HEK293 (cell line): ENCODE results near the gene AIMP2.
A peak's percentile ranks its signal among the peaks of the same experiment; 100 is the strongest.

Experiments
- CTCF ChIA-PET: fragments of 350-600 bp; formaldehyde crosslinking; extraction: SDS; loops from one replicate; lab custom pipeline; 2021; ENCODE audit warnings: antibody characterized with exemption; lab: Yijun Ruan, JAX
- POLR2A ChIA-PET: fragments of 300-600 bp; formaldehyde crosslinking; extraction: SDS; loops from one replicate; lab custom pipeline; 2020; ENCODE audit warnings: antibody characterized with exemption, inconsistent platforms; lab: Yijun Ruan, JAX
- H3K27ac ChIP-seq: fragments of 200-500 bp; sonication (Bioruptor generic); 2 replicates; pipeline ENCODE4 v1.5.1; 2014; ENCODE audit warnings: low read depth, low read length, control low read depth, inconsistent platforms; ENCODE audit errors: extremely low read depth
- H3K36me3 ChIP-seq, 2 experiments: fragments of 200-500 bp in 1 of 2; sonication (Bioruptor generic) in 1 of 2; 1 replicate in 1 of 2; 2 replicates in 1 of 2; pipeline ENCODE4 v1.5.1; 2014 to 2017; ENCODE audit warnings: inconsistent platforms in 2 of 2, low read length in 2 of 2; ENCODE audit not compliant: control insufficient read depth in 2 of 2, insufficient read depth in 1 of 2
- H3K4me1 ChIP-seq: fragments of 200-500 bp; sonication (Bioruptor generic); 2 replicates; pipeline ENCODE4 v1.5.1; 2014; ENCODE audit warnings: mild to moderate bottlenecking, low read length, inconsistent platforms; ENCODE audit not compliant: control insufficient read depth, insufficient read depth
- H3K4me3 ChIP-seq: 2 replicates; pipeline ENCODE4 v1.5.1; 2011; ENCODE audit warnings: low read depth, mild to moderate bottlenecking, control low read depth, low read length, moderate library complexity
- H3K9me3 ChIP-seq: fragments of 200-500 bp; sonication (Bioruptor generic); 2 replicates; pipeline ENCODE4 v1.5.1; 2014; ENCODE audit warnings: low read depth, low read length, inconsistent platforms; ENCODE audit not compliant: control insufficient read depth, insufficient read depth
- FEZF1 ChIP-seq: fragments of 450-650 bp; formaldehyde crosslinking; IDR thresholded peaks from 2 replicates; pipeline ENCODE4 v1.5.1; 2016; ENCODE audit warnings: missing biosample characterization, missing genetic modification characterization
- KLF17 ChIP-seq: fragments of 450-650 bp; formaldehyde crosslinking; IDR thresholded peaks from 2 replicates; pipeline ENCODE4 v1.5.1; 2016; ENCODE audit warnings: missing biosample characterization, missing genetic modification characterization
- PRDM6 ChIP-seq: fragments of 450-650 bp; formaldehyde crosslinking; IDR thresholded peaks from 2 replicates; pipeline ENCODE4 v1.5.1; 2017; ENCODE audit warnings: missing biosample characterization, missing genetic modification characterization
- RBAK ChIP-seq: fragments of 450-650 bp; formaldehyde crosslinking; IDR thresholded peaks from 2 replicates; pipeline ENCODE4 v1.5.1; 2016; ENCODE audit warnings: missing biosample characterization, missing genetic modification characterization
- REPIN1 ChIP-seq: fragments of 450-650 bp; formaldehyde crosslinking; IDR thresholded peaks from 2 replicates; pipeline ENCODE4 v1.5.1; 2017; ENCODE audit warnings: missing biosample characterization, missing genetic modification characterization, low read depth
- SALL2 ChIP-seq: fragments of 450-650 bp; formaldehyde crosslinking; IDR thresholded peaks from 2 replicates; pipeline ENCODE4 v1.5.0; 2017; ENCODE audit warnings: missing biosample characterization, mild to moderate bottlenecking, missing genetic modification characterization, borderline replicate concordance
- SCRT2 ChIP-seq: fragments of 450-650 bp; formaldehyde crosslinking; IDR thresholded peaks from 2 replicates; pipeline ENCODE4 v1.5.1; 2016; ENCODE audit warnings: missing biosample characterization, missing genetic modification characterization
- ZBTB49 ChIP-seq: fragments of 450-650 bp; formaldehyde crosslinking; IDR thresholded peaks from 2 replicates; pipeline ENCODE4 v1.5.1; 2016; ENCODE audit warnings: missing biosample characterization, missing genetic modification characterization, low read depth
- ZFHX2 ChIP-seq: fragments of 450-650 bp; formaldehyde crosslinking; conservative IDR thresholded peaks from 2 replicates; pipeline ENCODE4 v1.5.1; 2016; ENCODE audit warnings: missing biosample characterization, missing genetic modification characterization
- ZFP37 ChIP-seq: fragments of 450-650 bp; formaldehyde crosslinking; IDR thresholded peaks from 2 replicates; pipeline ENCODE4 v1.5.1; 2016; ENCODE audit warnings: missing biosample characterization, missing genetic modification characterization
- ZNF114 ChIP-seq: fragments of 450-650 bp; formaldehyde crosslinking; IDR thresholded peaks from 2 replicates; pipeline ENCODE4 v1.5.0; 2017; ENCODE audit warnings: missing biosample characterization, missing genetic modification characterization
- ZNF138 ChIP-seq: fragments of 450-650 bp; formaldehyde crosslinking; IDR thresholded peaks from 2 replicates; pipeline ENCODE4 v1.5.1; 2016; ENCODE audit warnings: missing biosample characterization, missing genetic modification characterization, borderline replicate concordance
- ZNF157 ChIP-seq: fragments of 450-650 bp; formaldehyde crosslinking; IDR thresholded peaks from 2 replicates; pipeline ENCODE4 v1.5.1; 2016; ENCODE audit warnings: missing biosample characterization, missing genetic modification characterization
- ZNF221 ChIP-seq: fragments of 450-650 bp; formaldehyde crosslinking; IDR thresholded peaks from 2 replicates; pipeline ENCODE4 v1.5.1; 2017; ENCODE audit warnings: missing biosample characterization, missing genetic modification characterization, borderline replicate concordance
- ZNF274 ChIP-seq, 2 experiments: fragments of 200-500 bp in 1 of 2; fragments of 450-650 bp in 1 of 2; sonication (Bioruptor generic) in 1 of 2; formaldehyde crosslinking in 1 of 2; IDR thresholded peaks; 2 replicates each; pipeline versions ENCODE4 v1.5.1 to v1.6.1; 2014 to 2016; ENCODE audit warnings: borderline replicate concordance in 1 of 2, inconsistent platforms in 1 of 2, low read length in 1 of 2, missing biosample characterization in 1 of 2, missing genetic modification characterization in 1 of 2
- ZNF354C ChIP-seq: fragments of 450-650 bp; formaldehyde crosslinking; IDR thresholded peaks from 2 replicates; pipeline ENCODE4 v1.5.1; 2016; ENCODE audit warnings: missing biosample characterization, missing genetic modification characterization, low read depth, borderline replicate concordance
- ZNF394 ChIP-seq: fragments of 450-650 bp; formaldehyde crosslinking; IDR thresholded peaks from 2 replicates; pipeline ENCODE4 v1.5.1; 2016; ENCODE audit warnings: missing biosample characterization, missing genetic modification characterization, mild to moderate bottlenecking, moderate library complexity, borderline replicate concordance
- ZNF548 ChIP-seq: fragments of 450-650 bp; formaldehyde crosslinking; IDR thresholded peaks from 2 replicates; pipeline ENCODE4 v1.5.1; 2016; ENCODE audit warnings: missing biosample characterization, missing genetic modification characterization
- ZNF585B ChIP-seq: fragments of 450-650 bp; formaldehyde crosslinking; IDR thresholded peaks from 2 replicates; pipeline ENCODE4 v1.5.1; 2016; ENCODE audit warnings: missing biosample characterization, missing genetic modification characterization
- ZNF596 ChIP-seq: fragments of 450-650 bp; IDR thresholded peaks from 2 replicates; pipeline ENCODE4 v1.5.0; 2018; ENCODE audit warnings: missing biosample characterization, mild to moderate bottlenecking, missing genetic modification characterization, moderate library complexity
- ZNF610 ChIP-seq: fragments of 450-650 bp; formaldehyde crosslinking; IDR thresholded peaks from 2 replicates; pipeline ENCODE4 v1.5.1; 2016; ENCODE audit warnings: missing biosample characterization, missing genetic modification characterization, borderline replicate concordance
- ZNF621 ChIP-seq: fragments of 450-650 bp; formaldehyde crosslinking; IDR thresholded peaks from 2 replicates; pipeline ENCODE4 v1.5.1; 2017; ENCODE audit warnings: missing biosample characterization, missing genetic modification characterization
- ZNF623 ChIP-seq: fragments of 450-650 bp; formaldehyde crosslinking; IDR thresholded peaks from 2 replicates; pipeline ENCODE4 v1.5.1; 2016; ENCODE audit warnings: missing biosample characterization, missing genetic modification characterization
- ZNF629 ChIP-seq: fragments of 450-650 bp; formaldehyde crosslinking; IDR thresholded peaks from 2 replicates; pipeline ENCODE4 v1.5.1; 2017; ENCODE audit warnings: missing biosample characterization, missing genetic modification characterization
- ZNF654 ChIP-seq: fragments of 450-650 bp; formaldehyde crosslinking; IDR thresholded peaks from 2 replicates; pipeline ENCODE4 v1.5.1; 2016; ENCODE audit warnings: low read depth, missing biosample characterization, missing genetic modification characterization
- ZNF692 ChIP-seq: fragments of 450-650 bp; formaldehyde crosslinking; IDR thresholded peaks from 2 replicates; pipeline ENCODE4 v1.5.1; 2016; ENCODE audit warnings: missing biosample characterization, missing genetic modification characterization
- ZNF76 ChIP-seq: fragments of 450-650 bp; formaldehyde crosslinking; IDR thresholded peaks from 2 replicates; pipeline ENCODE4; 2016; ENCODE audit warnings: low read depth, missing biosample characterization, missing genetic modification characterization, borderline replicate concordance
- ZNF768 ChIP-seq: fragments of 450-650 bp; formaldehyde crosslinking; IDR thresholded peaks from 2 replicates; pipeline ENCODE4 v1.5.1; 2018; ENCODE audit warnings: missing biosample characterization, mild to moderate bottlenecking, missing genetic modification characterization
- ZNF785 ChIP-seq: fragments of 450-650 bp; formaldehyde crosslinking; IDR thresholded peaks from 2 replicates; pipeline ENCODE4 v1.5.1; 2016; ENCODE audit warnings: missing biosample characterization, missing genetic modification characterization

AIMP2 gene

GRCh38 chr7:6012355-6013104 lies 3.5 kb downstream of the AIMP2 start (continued):
- TF ChIP-seq KLF17: no peak

GRCh38 chr7:6015917-6016652 lies 7.0 kb downstream of the AIMP2 start:
- H3K4me1 ChIP-seq: no peaks in the 10 kb centered on the region
- ChIA-PET POLR2A (interaction anchor here (0.5 to 1.0 kb wide), 2 partner anchors 9 to 36 kb away, joined by 3 to 5 read pairs; no protein-coding TSS in a partner anchor), CTCF (interaction anchor here (0.6 to 1.7 kb wide), 3 partner anchors 19 to 50 kb away, joined by 3 to 6 read pairs (median 3); no protein-coding TSS in a partner anchor)
- H3K9me3 ChIP-seq: no peaks in the 10 kb centered on the region
- H3K36me3 ChIP-seq: peaks cover 50 to 69% of the 10 kb centered on the region in 2 experiments
- peak overlapping the region; percentile 69 for H3K27ac ChIP-seq
- no peak overlapping the region for H3K4me3 ChIP-seq
- no peak for TF ChIP-seq ZNF596 (tag by site-specific recombination)
- TF ChIP-seq RBAK: no peak
- TF ChIP-seq ZNF623 (tag by site-specific recombination): no peak
- no peak for TF ChIP-seq ZNF621 (tag by site-specific recombination)
- no peak for TF ChIP-seq ZNF354C (tag by site-specific recombination)
- no peak for TF ChIP-seq ZNF138 (tag by site-specific recombination)
- no peak for TF ChIP-seq ZNF114 (tag by site-specific recombination)
- TF ChIP-seq ZNF785 (tag by site-specific recombination): no peak
- TF ChIP-seq ZFHX2: no peak
- TF ChIP-seq REPIN1: no peak
- peak; percentile 29 for TF ChIP-seq FEZF1 (tag by site-specific recombination)
- no peak for TF ChIP-seq SALL2
- TF ChIP-seq ZBTB49 (tag by site-specific recombination): no peak
- TF ChIP-seq ZNF548 (tag by site-specific recombination): no peak
- peak; percentile 63; the same call in 1 of the 2 replicates for TF ChIP-seq SCRT2 (tag by site-specific recombination)
- TF ChIP-seq ZNF585B (tag by site-specific recombination): no peak
- peak; percentile 87 for TF ChIP-seq PRDM6 (tag by site-specific recombination)
- no peak for TF ChIP-seq ZNF768 (tag by site-specific recombination)
- TF ChIP-seq ZNF629 (tag by site-specific recombination): no peak
- no peak for TF ChIP-seq ZNF157 (tag by site-specific recombination)
- no peak; the same call in 1 of the 2 replicates for TF ChIP-seq ZNF394 (tag by site-specific recombination)
- TF ChIP-seq ZFP37: no peak
- peak; percentile 70 for TF ChIP-seq ZNF692
- no peak for TF ChIP-seq ZNF654
- TF ChIP-seq ZNF610 (tag by site-specific recombination): no peak
- no peak for TF ChIP-seq ZNF274 (IDR thresholded peaks at IDR 0.05; ENCODE audit: low read length)
- TF ChIP-seq ZNF274 (tag by site-specific recombination; IDR thresholded peaks at IDR 0.05; ENCODE audit: borderline replicate concordance): no peak
- TF ChIP-seq ZNF76 (tag by site-specific recombination): no peak; the same call in 1 of the 2 replicates
- TF ChIP-seq ZNF221 (tag by site-specific recombination): no peak
